Stimulated activated CD4-positive, alpha-beta T cell treated with anti-CD3 and anti-CD28 coated beads, Interleukin-4, amount 100 ng/mL, for 24 hours (primary cell): ENCODE measurements around the gene NFATC4.
"Not testable (repeated sequence)": the region's sequence is repeated elsewhere in the genome, so short reads cannot be mapped to it uniquely, and the experiment has no call there.

Experiments used
- DNase-seq: peaks from one replicate; pipeline ENCODE4 v3.0.0-alpha.2; 2020

Gene NFATC4

GRCh38 chr14:24339284-24340151 is 28.5 kb upstream of the NFATC4 start, which contains the start of gene RIPK3:
RIPK3 (minus strand) TSS chr14:24339991; CDS start chr14:24339826, 165 bp downstream.
- DNase-seq: peak; percentile 66

DNA sequence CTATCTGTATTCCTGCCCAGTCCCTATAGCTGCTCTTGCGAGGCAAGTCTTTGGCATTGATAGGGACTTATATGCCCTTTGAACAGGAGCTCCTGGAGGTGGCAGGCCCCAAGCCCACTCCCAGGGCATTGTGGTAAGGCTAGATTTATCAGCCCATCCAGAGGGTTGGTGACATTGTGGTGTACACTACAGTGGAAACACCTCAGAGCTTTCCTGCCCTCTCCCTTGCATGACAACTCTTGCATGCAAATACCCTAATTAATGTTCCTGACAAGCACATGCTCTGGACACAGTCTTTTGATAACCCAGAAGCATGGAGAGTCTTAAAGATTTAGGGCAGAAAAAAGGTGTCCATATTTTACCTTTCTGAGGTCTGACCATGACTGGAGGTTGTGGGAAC is 27.4 kb upstream of the NFATC4 start:
- DNase-seq: no peak

- DNase-seq: no peak
These were observed 25.1 kb upstream of the NFATC4 start for GRCh38 chr14:24342889-24343288.

DNA sequence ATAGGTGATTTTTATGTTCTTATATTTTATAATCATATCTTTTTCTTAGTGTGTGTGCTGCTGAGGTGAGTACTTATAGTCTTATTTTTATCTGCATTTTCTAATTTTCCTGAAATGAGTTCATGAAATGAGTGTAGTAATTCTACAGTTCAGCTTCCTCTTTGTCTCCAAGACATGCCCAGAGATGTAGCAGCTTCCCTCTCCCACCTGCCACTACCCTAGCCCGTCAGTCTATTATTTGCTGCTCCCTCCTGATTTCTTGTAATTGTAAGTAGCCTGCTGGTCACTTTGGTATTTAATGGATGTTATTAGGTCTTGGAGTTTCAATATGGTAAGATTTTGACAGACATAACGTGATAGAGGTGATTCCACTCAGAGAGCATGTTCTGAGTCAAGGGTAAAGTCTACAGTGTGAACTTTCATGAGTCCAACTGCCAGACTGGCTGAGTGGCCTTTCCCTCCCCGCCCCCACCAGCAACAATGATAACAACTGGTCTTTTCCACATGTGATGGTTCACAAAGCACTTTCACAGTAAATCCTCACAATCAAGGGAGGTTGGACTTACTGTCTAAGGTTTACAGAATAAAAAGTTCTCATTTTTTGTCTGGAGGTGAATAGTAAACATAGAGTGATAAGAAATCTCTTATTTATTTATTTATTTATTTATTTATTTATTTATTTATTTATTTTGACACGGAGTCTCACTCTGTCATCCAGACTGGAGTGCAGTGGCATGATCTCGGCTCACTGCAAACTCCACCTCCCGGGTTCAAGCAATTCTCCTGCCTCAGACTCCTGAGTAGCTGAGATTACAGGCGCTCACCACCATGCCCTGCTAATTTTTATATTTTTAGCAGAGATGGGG is 24.0 kb upstream of the NFATC4 start:
- DNase-seq: no peak

- no peak for DNase-seq
These were observed 20.9 kb upstream of the NFATC4 start for GRCh38 chr14:24347134-24347533.

DNA sequence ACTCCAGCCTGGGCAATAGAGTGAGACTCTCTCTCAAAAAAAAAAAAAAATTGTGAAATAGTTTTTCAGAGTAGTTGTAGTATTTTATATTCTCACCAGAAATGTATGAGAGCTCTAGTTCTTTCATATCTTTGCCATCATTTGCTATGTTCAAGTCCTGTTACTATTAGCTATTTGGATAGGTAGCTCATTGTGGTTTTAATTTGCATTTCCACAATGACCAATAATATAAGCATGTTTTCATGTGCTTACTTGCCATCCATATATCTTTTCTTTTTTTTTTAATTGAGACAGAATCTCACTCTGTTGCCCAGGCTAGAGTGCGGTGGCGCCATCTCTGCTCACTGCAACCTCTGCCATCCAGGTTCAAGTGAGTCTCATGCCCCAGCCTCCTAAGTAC is 19.8 kb upstream of the NFATC4 start:
- DNase-seq: no peak

- no peak for DNase-seq
These were observed 18.2 kb upstream of the NFATC4 start for GRCh38 chr14:24349742-24350141.

DNA sequence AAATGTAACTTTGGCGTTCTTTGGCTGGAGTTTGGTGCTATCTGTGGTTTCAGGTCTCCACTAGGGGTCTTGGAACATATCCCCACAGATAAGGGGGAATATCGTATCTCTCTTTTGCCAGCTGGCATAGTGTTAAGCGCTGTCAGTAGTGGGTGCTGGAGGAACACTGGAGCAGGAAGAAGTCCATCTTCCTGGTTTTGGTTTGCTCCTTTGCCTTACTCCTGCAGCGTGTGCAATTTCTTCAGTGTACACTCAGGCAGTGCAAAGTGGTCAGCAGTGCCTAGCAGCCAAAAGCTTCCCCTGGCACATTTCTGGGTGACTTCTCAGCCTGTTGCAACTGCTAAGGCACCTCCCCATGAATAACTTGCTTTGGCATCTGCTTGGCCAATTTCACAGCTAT is 16.5 kb upstream of the NFATC4 start:
- DNase-seq: no peak

DNA sequence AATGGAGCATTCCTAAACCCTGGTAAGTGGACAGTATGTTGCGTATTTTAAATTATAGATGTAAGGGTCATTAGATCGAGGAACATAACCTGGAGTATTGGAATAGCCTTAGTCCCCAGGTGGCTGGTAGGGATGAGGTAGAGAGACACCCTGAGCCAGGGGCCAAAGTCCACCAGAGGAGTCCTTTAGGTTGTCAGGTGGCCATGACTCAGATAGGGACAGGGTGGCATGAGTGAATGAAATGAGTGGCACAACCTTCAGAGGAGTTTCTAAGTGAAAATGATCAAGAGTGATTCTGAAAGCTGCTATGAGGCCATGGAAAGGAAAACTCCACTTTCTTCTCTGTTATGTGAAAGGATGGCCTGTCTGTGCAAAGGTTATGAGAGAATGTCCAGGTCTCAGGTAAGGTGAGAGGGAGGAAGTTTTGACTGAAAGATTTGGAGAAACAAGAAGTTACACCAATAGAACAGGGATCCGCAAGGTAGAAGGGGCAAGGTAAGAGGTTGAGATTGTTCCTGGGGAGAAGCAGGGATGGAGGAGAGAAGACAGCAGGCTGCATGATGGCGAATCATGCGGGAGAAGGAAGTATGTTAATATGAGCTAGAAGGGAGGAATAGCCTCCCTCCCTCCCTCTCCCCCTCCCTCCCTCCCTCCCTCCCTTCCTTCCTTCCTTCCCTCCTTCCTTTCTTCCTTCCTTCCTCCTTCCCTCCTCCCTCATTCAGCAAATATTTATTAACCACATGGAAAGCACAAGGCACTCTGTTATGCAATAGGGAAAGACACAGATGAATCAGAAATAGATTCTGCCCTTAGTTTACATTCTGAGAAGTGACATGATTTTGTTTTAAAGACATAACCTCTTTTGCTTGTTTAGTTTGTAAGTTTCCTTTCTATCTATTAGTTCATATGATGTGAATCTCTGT is 14.2 kb upstream of the NFATC4 start:
- DNase-seq: no peak

DNA sequence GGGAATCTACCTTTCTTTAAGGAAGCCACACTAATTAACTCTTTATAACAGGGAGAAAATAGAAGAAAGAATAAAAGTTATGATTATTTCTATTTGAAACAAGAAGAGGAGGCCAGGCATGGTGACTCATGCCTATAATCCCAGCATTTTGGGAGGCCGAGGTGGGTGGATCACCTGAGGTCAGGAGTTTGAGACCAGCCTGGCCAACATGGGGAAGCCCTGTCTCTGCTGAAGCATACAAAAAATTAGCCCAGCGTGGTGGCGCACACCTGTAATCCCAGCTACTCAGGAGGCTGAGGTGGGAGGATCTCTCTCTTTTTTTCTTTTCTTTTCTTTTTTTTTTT is 13.5 kb upstream of the NFATC4 start:
- DNase-seq: not testable (repeated sequence)

DNA sequence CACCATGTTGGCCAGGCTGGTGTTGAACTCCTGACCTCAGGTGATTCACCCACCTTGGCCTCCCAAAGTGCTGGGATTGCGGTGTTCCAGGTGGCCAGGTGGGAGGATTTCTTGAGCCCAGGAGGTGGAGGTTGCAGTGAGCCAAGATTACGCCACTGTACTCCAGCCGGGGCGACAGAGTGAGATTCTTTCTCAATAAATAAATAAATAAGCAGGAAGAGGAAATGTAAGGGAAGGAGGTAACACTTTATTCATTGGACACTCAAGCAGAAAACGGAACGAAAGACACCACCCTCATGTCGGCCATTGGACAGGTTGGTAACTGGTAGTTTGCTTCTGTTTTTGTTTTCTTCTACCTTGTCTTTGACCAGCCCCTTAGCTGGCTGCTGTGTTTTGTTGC is 13.0 kb upstream of the NFATC4 start:
- DNase-seq: no peak

DNA sequence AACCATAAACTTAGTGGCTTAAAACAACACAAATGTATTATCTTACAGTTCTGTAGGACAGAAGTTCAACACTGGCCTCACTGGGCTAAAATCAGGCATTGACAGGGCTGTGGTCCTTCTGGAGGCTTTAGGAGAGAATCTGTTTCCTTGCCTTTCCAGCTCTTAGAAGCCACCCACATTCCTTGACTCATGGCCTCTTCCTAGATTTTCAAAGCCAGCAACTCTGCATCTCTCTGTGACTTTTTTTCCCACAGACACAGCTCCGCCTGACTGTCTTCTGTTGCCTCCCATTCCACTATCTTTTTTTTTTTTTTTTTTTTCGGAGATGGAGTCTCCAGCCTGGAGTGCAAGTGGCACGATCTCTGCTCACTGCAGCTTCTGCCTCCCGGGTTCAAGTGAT is 11.8 kb upstream of the NFATC4 start:
- no peak for DNase-seq

- DNase-seq: no peak
These were observed 7.7 kb upstream of the NFATC4 start for GRCh38 chr14:24360281-24360680.

- DNase-seq: no peak
These were observed 6.7 kb upstream of the NFATC4 start for GRCh38 chr14:24361326-24361725.

DNA sequence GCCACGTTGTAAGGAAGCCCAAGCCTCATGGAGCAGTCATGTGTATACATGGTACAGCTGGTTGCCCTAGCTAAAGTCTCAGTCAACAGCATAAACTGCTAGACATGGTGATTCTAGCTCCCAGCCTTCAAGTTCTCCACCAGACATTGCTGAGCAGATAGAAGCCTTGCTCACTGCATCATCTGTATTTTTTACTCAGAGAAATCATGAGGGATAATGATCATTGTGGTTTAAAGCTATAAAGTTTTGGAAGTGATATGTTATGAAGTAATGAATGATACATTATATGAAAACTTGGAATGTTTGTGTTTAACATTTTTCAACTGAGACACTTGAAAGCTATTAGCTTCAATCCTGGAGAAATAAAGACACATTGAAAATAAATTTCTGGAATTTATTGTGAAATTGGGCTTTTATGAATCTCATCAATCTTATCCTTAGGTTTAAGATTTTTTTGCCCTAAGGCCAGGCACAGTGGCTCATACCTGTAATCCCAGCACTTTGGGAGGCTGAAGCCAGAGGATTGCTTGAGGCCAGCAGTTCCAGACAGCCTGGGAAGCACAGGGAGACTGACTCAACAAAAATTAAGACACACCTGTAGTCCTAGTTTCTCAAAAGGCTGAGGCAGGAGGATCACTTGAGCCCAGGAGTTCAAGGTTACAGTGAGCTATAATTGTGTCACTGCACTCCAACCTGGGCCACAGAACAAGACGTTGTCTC is 5.6 kb upstream of the NFATC4 start:
- DNase-seq: no peak

- no peak for DNase-seq
These were observed 4.6 kb upstream of the NFATC4 start for GRCh38 chr14:24363401-24363800.

GRCh38 chr14:24364841-24365240 is 3.1 kb upstream of the NFATC4 start:
- DNase-seq: no peak

GRCh38 chr14:24365600-24366412 is 2.2 kb upstream of the NFATC4 start:
- peak; percentile 65 for DNase-seq

GRCh38 chr14:24366413-24366720 is 1.6 kb upstream of the NFATC4 start:
- DNase-seq: no peak

DNA sequence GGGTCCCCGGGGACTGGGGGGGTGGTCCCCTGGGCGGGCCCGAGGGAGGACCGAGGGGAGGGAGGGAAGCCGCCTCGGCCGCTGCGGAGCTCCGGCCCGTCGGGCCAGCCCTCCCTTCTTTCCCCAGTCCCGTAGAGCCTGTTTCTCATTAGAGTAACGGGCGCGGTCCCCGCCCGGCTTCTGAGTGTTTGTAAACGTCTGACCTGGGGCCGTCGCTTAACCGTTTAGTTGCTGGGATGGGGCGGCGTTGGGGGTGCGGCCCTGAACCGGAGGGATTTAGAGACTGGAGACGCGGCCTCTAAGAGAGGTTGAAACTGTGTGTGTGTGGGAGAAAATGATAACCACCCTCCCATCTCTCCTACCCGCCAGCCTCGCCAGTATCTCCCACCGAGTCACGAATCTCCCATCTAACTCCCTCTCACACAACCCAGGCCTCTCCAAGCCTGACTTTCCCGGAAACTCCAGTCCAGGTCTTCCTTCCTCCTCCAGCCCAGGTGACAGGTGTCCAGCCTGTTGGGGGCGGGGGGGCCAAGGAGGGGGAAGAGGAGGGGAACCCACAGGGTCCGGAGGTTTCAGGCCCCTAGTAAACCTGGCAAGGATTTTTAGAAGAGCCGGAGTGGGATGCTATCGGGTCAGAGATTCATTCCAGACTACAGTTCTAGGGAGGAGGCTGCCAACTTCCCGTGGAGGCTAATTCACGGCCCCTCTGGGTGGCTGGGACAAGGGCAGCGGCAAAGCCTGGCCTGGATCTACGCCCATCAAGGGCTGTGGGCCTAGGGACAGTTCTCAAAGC is 1.1 kb upstream of the NFATC4 start:
- DNase-seq: no peak

DNA sequence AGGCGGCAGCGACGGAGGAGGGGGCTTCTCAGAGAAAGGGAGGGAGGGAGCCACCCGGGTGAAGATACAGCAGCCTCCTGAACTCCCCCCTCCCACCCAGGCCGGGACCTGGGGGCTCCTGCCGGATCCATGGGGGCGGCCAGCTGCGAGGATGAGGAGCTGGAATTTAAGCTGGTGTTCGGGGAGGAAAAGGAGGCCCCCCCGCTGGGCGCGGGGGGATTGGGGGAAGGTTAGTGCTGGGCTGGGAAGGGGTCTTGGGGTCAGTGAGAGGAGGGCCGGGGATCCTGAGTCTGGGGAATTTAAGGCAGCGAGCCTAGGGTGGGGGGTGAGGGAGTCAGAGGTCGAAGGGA is 203 bp downstream of the NFATC4 start:
- DNase-seq: no peak
